Gastrocnemius medialis (tissue), 4 donors: Measurements from ENCODE around the gene PPP1CA.

Experiments used
- POLR2A ChIP-seq, 2 donors: fragments of 450-650 bp; IDR thresholded peaks; one replicate each; pipeline ENCODE4 v1.6.1; 2017; ENCODE audit warnings: antibody characterized with exemption in 2 of 2, mild to moderate bottlenecking in 2 of 2, moderate library complexity in 2 of 2
- TF ChIP-seq, protein P1 (sequence below), 5 experiments: fragments of 450-650 bp in 3 of 5; fragments of 200-600 bp in 2 of 5; sonication (generic) in 2 of 5; IDR thresholded peaks in 4 of 5; conservative IDR thresholded peaks in 1 of 5; 1 replicate in 4 of 5; 2 replicates in 1 of 5; pipeline ENCODE4 v1.5.1; 2016 to 2019; ENCODE audit warnings: antibody characterized with exemption in 5 of 5, mild to moderate bottlenecking in 3 of 5, moderate library complexity in 3 of 5

- TF ChIP-seq, protein P1, sequence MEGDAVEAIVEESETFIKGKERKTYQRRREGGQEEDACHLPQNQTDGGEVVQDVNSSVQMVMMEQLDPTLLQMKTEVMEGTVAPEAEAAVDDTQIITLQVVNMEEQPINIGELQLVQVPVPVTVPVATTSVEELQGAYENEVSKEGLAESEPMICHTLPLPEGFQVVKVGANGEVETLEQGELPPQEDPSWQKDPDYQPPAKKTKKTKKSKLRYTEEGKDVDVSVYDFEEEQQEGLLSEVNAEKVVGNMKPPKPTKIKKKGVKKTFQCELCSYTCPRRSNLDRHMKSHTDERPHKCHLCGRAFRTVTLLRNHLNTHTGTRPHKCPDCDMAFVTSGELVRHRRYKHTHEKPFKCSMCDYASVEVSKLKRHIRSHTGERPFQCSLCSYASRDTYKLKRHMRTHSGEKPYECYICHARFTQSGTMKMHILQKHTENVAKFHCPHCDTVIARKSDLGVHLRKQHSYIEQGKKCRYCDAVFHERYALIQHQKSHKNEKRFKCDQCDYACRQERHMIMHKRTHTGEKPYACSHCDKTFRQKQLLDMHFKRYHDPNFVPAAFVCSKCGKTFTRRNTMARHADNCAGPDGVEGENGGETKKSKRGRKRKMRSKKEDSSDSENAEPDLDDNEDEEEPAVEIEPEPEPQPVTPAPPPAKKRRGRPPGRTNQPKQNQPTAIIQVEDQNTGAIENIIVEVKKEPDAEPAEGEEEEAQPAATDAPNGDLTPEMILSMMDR (IDR thresholded peaks at IDR 0.05 in 4 of 5, conservative IDR thresholded peaks at IDR 0.05 in 1 of 5), result no peak
- TF ChIP-seq POLR2A (IDR thresholded peaks at IDR 0.05), result no peak
Measured at GRCh38 chr11:67409781-67410368, 8.2 kb upstream of the PPP1CA start.
